GM19193 (cell line): ENCODE data around the gene DPP6.

ENCODE experiments used
- POLR2A ChIP-seq: IDR thresholded peaks from 4 replicates; pipeline ENCODE4 v1.6.1; 2011; ENCODE audit not compliant: insufficient read depth, insufficient read length; ENCODE audit errors: extremely low read depth

DPP6 gene

GRCh38 chr7:154566877-154567276 lies 514.7 kb downstream of the DPP6 start:
- no peak for TF ChIP-seq POLR2A

- TF ChIP-seq POLR2A: no peak
Observed at GRCh38 chr7:154568346-154568745, 516.1 kb downstream of the DPP6 start.

- TF ChIP-seq POLR2A: no peak
Observed at GRCh38 chr7:154569916-154570315, 517.7 kb downstream of the DPP6 start.

- no peak for TF ChIP-seq POLR2A
Observed at GRCh38 chr7:154571772-154572171, 519.6 kb downstream of the DPP6 start.

- no peak for TF ChIP-seq POLR2A
Observed at GRCh38 chr7:154574235-154574634, 522.0 kb downstream of the DPP6 start.

- TF ChIP-seq POLR2A: no peak
Observed at GRCh38 chr7:154575497-154575896, 523.3 kb downstream of the DPP6 start.

- no peak for TF ChIP-seq POLR2A
Observed at GRCh38 chr7:154576604-154577003, 524.4 kb downstream of the DPP6 start.

- TF ChIP-seq POLR2A: no peak
Observed at GRCh38 chr7:154577141-154577873, 525.1 kb downstream of the DPP6 start.

GRCh38 chr7:154578336-154578735 lies 526.1 kb downstream of the DPP6 start:
- TF ChIP-seq POLR2A: no peak

GRCh38 chr7:154579711-154580110 lies 527.5 kb downstream of the DPP6 start:
- no peak for TF ChIP-seq POLR2A

- TF ChIP-seq POLR2A: no peak
Observed at GRCh38 chr7:154581251-154581890, 529.2 kb downstream of the DPP6 start.

GRCh38 chr7:154583454-154583853 lies 531.3 kb downstream of the DPP6 start:
- TF ChIP-seq POLR2A: no peak

GRCh38 chr7:154584352-154585252 lies 532.4 kb downstream of the DPP6 start:
- TF ChIP-seq POLR2A: no peak

- TF ChIP-seq POLR2A: no peak
Observed at GRCh38 chr7:154587792-154588191, 535.6 kb downstream of the DPP6 start.

GRCh38 chr7:154591544-154591943 lies 539.3 kb downstream of the DPP6 start:
- no peak for TF ChIP-seq POLR2A
